Keratinocyte (primary cell): ENCODE measurements around the gene SLC51A. TPM values are rescaled to one million over a fixed set of nuclear protein-coding genes. Genes with fewer than 3 reads are reported as not detected.

Experiments used
- DNase-seq: peaks from one replicate; pipeline ENCODE4 v3.0.0-alpha.2; 2011; ENCODE audit warnings: low read depth, missing footprints, low spot score
- FAIRE-seq: peaks from 2 replicates; lab custom pipeline; 2011; peaks lifted over from hg19 to GRCh38; lab: Jason Lieb, UNC
- H2AFZ ChIP-seq: 2 replicates; pipeline ENCODE4 v1.6.0; 2012; ENCODE audit warnings: low read length, control low read depth, inconsistent platforms; ENCODE audit not compliant: control insufficient read depth
- H3K27ac ChIP-seq: 2 replicates; pipeline ENCODE4 v1.5.1; 2011; ENCODE audit warnings: low read length; ENCODE audit not compliant: control insufficient read depth, insufficient read depth
- H3K27me3 ChIP-seq: 3 replicates; pipeline ENCODE4 v1.6.0; 2011; ENCODE audit warnings: low read length; ENCODE audit not compliant: control insufficient read depth, insufficient read depth; ENCODE audit errors: extremely low read depth
- H3K36me3 ChIP-seq, 2 experiments: 2 replicates in 1 of 2; 3 replicates in 1 of 2; pipeline ENCODE4 v1.5.1; 2011; ENCODE audit warnings: low read length in 2 of 2, mild to moderate bottlenecking in 1 of 2; ENCODE audit not compliant: control insufficient read depth in 2 of 2, insufficient read depth in 2 of 2; ENCODE audit errors: extremely low read depth in 1 of 2
- H3K4me1 ChIP-seq: 3 replicates; pipeline ENCODE4 v1.5.1; 2011; ENCODE audit warnings: low read length; ENCODE audit not compliant: control insufficient read depth, insufficient read depth; ENCODE audit errors: extremely low read depth
- H3K4me2 ChIP-seq: 3 replicates; pipeline ENCODE4 v1.6.0; 2011; ENCODE audit warnings: low read depth, low read length; ENCODE audit not compliant: control insufficient read depth, insufficient read depth; ENCODE audit errors: extremely low read depth
- H3K4me3 ChIP-seq, 3 experiments: fragments of 200-600 bp in 1 of 3; sonication (generic) in 1 of 3; 2 replicates in 2 of 3; 3 replicates in 1 of 3; pipeline ENCODE4 v1.5.1; 2011 to 2016; ENCODE audit warnings: low read length in 3 of 3, mild to moderate bottlenecking in 3 of 3, control low read depth in 2 of 3, inconsistent platforms in 1 of 3, low read depth in 1 of 3, mixed read lengths in 1 of 3, mixed run types in 1 of 3, moderate library complexity in 1 of 3; ENCODE audit not compliant: control insufficient read depth in 2 of 3, insufficient read depth in 2 of 3; ENCODE audit errors: extremely low read depth in 1 of 3
- H3K79me2 ChIP-seq: 2 replicates; pipeline ENCODE4 v1.6.0; 2012; ENCODE audit warnings: low read length; ENCODE audit not compliant: control insufficient read depth, insufficient read depth
- H3K9ac ChIP-seq: 3 replicates; pipeline ENCODE4 v1.6.0; 2011; ENCODE audit warnings: low read length; ENCODE audit not compliant: control insufficient read depth, insufficient read depth; ENCODE audit errors: extremely low read depth
- H3K9me1 ChIP-seq: 3 replicates; pipeline ENCODE4 v1.6.0; 2011; ENCODE audit warnings: low read length; ENCODE audit not compliant: control insufficient read depth, insufficient read depth; ENCODE audit errors: extremely low read depth
- H3K9me3 ChIP-seq: 2 replicates; pipeline ENCODE4 v1.5.1; 2012; ENCODE audit warnings: low read depth, low read length; ENCODE audit not compliant: control insufficient read depth
- H4K20me1 ChIP-seq: 3 replicates; pipeline ENCODE4 v1.6.0; 2011; ENCODE audit warnings: low read length; ENCODE audit not compliant: control insufficient read depth, insufficient read depth; ENCODE audit errors: extremely low read depth
- CTCF ChIP-seq, 3 experiments: IDR thresholded peaks in 1 of 3; conservative IDR thresholded peaks in 1 of 3; optimal IDR thresholded peaks in 1 of 3; 2 replicates in 2 of 3; 3 replicates in 1 of 3; pipeline versions ENCODE3 to v1.5.1; 2011; ENCODE audit warnings: low read length in 3 of 3, mild to moderate bottlenecking in 3 of 3, moderate library complexity in 2 of 3, control low read depth in 1 of 3, inconsistent platforms in 1 of 3; ENCODE audit not compliant: insufficient read depth in 2 of 3; ENCODE audit errors: extremely low read depth in 1 of 3
- EZH2 ChIP-seq: IDR thresholded peaks from one replicate; pipeline ENCODE4 v1.6.1; 2012; ENCODE audit warnings: inconsistent platforms, mild to moderate bottlenecking, low read length, moderate library complexity
- dilution Hi-C: fragments of 300-500 bp; cut with MboI; formaldehyde crosslinking; loops from one replicate; pipeline ENCODE4 v1.7.0; 2020; ENCODE audit warnings: low sequenced_read_pairs; ENCODE audit not compliant: extremely low pct_ligation_motif_present
- polyA plus RNA-seq, 5 experiments: library from polyadenylated mRNA; depleted of rRNA in 3 of 5; stranded (reverse) in 3 of 5; stranded (forward) in 1 of 5; unstranded in 1 of 5; fragments of >200 nt; gene quantifications; 1 replicate in 1 of 5; 2 replicates in 3 of 5; 3 replicates in 1 of 5; pipeline versions ENCODE4 v1.2.1 to v1.2.3, GENCODE V29; 2011 to 2012; ENCODE audit warnings: missing spikeins in 2 of 5, low read depth in 1 of 5, low replicate concordance in 1 of 5

The SLC51A gene
- polyA plus RNA-seq, 1 donor (not counting 4 experiments of a cell fraction or from before 2014, with no cell fraction given), result not detected

DNA sequence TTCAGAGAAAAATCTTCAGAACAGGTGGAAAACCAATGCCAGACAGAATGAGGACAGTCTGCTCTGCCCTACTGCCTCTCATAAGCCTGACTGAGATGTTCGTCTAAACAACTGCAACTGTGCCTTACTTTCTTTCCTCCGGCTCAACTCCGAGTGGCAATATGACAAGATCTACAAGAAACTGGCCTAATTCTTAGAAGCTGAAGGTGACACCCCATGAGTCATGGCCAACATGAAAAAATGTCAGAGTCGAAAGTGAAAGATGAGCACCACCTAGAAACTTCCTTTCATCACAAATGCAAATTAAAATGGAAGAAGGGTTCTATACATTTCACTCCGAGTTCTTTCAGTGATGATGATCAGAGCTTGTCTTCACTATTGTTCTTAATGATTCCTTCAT is 58.3 kb downstream of the SLC51A start:
- TF ChIP-seq CTCF (optimal IDR thresholded peaks at IDR 0.05 in 1 of 3, IDR thresholded peaks at IDR 0.05 in 1 of 3, conservative IDR thresholded peaks at IDR 0.05 in 1 of 3; ENCODE audit: extremely low read depth in 1 of 3, insufficient read depth in 2 of 3, low read length in 3 of 3), result no peak
- TF ChIP-seq EZH2, result no peak
- Histone ChIP-seq H3K36me3 (peaks cover 18 to 22% of the 10 kb centered on the region in 2 experiments), H4K20me1 (no peaks in the 10 kb centered on the region), H3K27ac (peak overlapping the region; percentile 29), H3K4me1 (peaks cover 22% of the 10 kb centered on the region), H3K9me3 (no peaks in the 10 kb centered on the region), H3K27me3 (no peaks in the 10 kb centered on the region), H3K79me2 (peaks cover 74% of the 10 kb centered on the region), H3K9ac (no peak overlapping the region), H3K4me2 (peak overlapping the region; percentile 72), H3K4me3 (no peak overlapping the region), H2AFZ (no peak overlapping the region), H3K9me1 (no peaks in the 10 kb centered on the region)
- DNase-seq (no peak), FAIRE-seq (no peak)
- dilution Hi-C loops, result loop anchor here (25.0 kb wide), 1 partner anchor 238 kb away; the partner anchor contains the start of genes RNF168 and SMCO1

- Histone ChIP-seq H2AFZ (no peak overlapping the region), H3K27me3 (no peaks in the 10 kb centered on the region), H3K9ac (no peak overlapping the region), H3K27ac (peak overlapping the region; percentile 29), H3K36me3 (peaks cover 16 to 20% of the 10 kb centered on the region in 2 experiments), H3K79me2 (peaks cover 73% of the 10 kb centered on the region), H4K20me1 (no peaks in the 10 kb centered on the region), H3K9me1 (no peaks in the 10 kb centered on the region), H3K4me3 (no peak overlapping the region), H3K9me3 (no peaks in the 10 kb centered on the region), H3K4me2 (peak overlapping the region; percentile 72), H3K4me1 (peaks cover 25% of the 10 kb centered on the region)
- TF ChIP-seq EZH2, result no peak
- no peak for TF ChIP-seq CTCF (optimal IDR thresholded peaks at IDR 0.05 in 1 of 3, IDR thresholded peaks at IDR 0.05 in 1 of 3, conservative IDR thresholded peaks at IDR 0.05 in 1 of 3; ENCODE audit: extremely low read depth in 1 of 3, insufficient read depth in 2 of 3, low read length in 3 of 3)
- FAIRE-seq (no peak), DNase-seq (no peak)
- dilution Hi-C loops, result no loop called here
Observed at GRCh38 chr3:196275126-196275525, 58.8 kb downstream of the SLC51A start.
